GM21825 (cell line): ENCODE results near the gene KDELR1.
A peak's percentile ranks its signal among the peaks of the same experiment; 100 is the strongest.
"Not testable (repeated sequence)": the region's sequence is repeated elsewhere in the genome, so short reads cannot be mapped to it uniquely, and the experiment has no call there.

Experiments
- ATAC-seq: cut with Tn5 transposase; IDR thresholded peaks from one replicate; pipeline ENCODE4 v1.9.1; 2021; ENCODE audit warnings: mild to moderate bottlenecking, moderate library complexity; ENCODE audit not compliant: unreplicated experiment

The KDELR1 gene

GRCh38 chr19:48397263-48398101, 6.1 kb upstream of the KDELR1 start:
- no peak for ATAC-seq

GRCh38 chr19:48396824-48397176, 5.4 kb upstream of the KDELR1 start:
- ATAC-seq, result no peak

- ATAC-seq, result no peak
These were observed 4.9 kb upstream of the KDELR1 start for GRCh38 chr19:48396016-48396823.

- ATAC-seq, result no peak
These were observed 4.1 kb upstream of the KDELR1 start for GRCh38 chr19:48395499-48395898.

GRCh38 chr19:48395170-48395455, 3.8 kb upstream of the KDELR1 start:
- ATAC-seq, result no peak

GRCh38 chr19:48394331-48395169, 3.2 kb upstream of the KDELR1 start:
- ATAC-seq, result no peak

- no peak for ATAC-seq
These were observed 2.4 kb upstream of the KDELR1 start, which contains the start of gene GRIN2D for GRCh38 chr19:48393559-48394330. Gene GRIN2D, plus strand, starts transcription at chr19:48393668. Its CDS starts 4,725 bp downstream, at chr19:48398393.

GRCh38 chr19:48392860-48393558, 1.7 kb upstream of the KDELR1 start:
- ATAC-seq, result no peak

GRCh38 chr19:48392006-48392344, 624 bp upstream of the KDELR1 start:
- not testable (repeated sequence) for ATAC-seq

- ATAC-seq, result peak; percentile 48
These were observed 907 bp downstream of the KDELR1 start for GRCh38 chr19:48390188-48391099.

GRCh38 chr19:48386981-48387380, 4.4 kb downstream of the KDELR1 start:
- ATAC-seq, result no peak

GRCh38 chr19:48385461-48386087, 5.8 kb downstream of the KDELR1 start:
- no peak for ATAC-seq

GRCh38 chr19:48382286-48382685, 9.1 kb downstream of the KDELR1 start:
- ATAC-seq, result no peak

- ATAC-seq, result no peak
These were observed 10.0 kb downstream of the KDELR1 start for GRCh38 chr19:48381178-48381950.

GRCh38 chr19:48379058-48379457, 12.3 kb downstream of the KDELR1 start:
- ATAC-seq, result no peak

- no peak for ATAC-seq
These were observed 13.2 kb downstream of the KDELR1 start for GRCh38 chr19:48378194-48378570.

GRCh38 chr19:48373567-48373966, 17.8 kb downstream of the KDELR1 start:
- ATAC-seq, result no peak

- ATAC-seq, result no peak
These were observed 18.4 kb downstream of the KDELR1 start for GRCh38 chr19:48372904-48373303.
